GM18502 (cell line): Measurements from ENCODE around the gene IL36RN.
"Not testable (repeated sequence)": the region's sequence is repeated elsewhere in the genome, so short reads cannot be mapped to it uniquely, and the experiment has no call there.

Experiments
- ATAC-seq: cut with Tn5 transposase; IDR thresholded peaks from one replicate; pipeline ENCODE4 v1.9.1; 2021; ENCODE audit warnings: mild to moderate bottlenecking; ENCODE audit not compliant: unreplicated experiment, poor library complexity

Gene IL36RN

DNA sequence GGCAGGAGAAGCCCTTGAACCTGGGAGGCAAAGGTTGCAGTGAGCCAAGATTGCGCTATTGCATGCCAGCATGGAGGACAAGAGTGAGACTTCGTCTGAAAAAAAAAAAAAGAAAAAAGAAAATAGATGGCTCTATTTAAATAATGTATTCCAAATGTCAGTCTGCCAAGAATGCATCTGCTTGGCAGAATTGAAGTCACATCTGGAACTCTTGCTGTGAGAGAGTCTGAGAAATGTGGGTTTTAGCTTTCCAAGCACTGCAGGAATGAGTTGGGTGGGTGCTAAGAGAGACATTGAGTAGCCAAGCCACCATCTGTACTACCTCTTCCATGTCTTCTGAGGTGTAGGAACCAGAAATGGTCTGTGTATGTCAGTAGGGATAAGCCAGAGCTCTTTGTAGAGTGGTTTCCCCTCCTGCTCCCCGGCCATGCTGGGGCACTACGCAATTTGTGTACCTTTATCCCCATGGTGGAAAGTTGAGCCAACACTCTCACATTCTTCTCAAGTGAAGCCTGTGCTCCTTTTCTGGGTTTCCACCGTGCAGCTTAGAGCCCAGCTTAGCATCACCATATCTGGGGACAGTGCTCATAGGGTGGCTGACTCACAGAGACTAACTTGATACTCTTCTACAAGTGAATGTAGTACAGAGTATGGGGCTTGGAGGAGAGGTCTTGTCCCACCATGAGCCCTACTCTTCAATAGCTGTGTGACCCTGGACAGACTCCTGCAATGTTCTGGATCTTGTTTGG lies 34.0 kb downstream of the IL36RN start:
- ATAC-seq, result no peak

DNA sequence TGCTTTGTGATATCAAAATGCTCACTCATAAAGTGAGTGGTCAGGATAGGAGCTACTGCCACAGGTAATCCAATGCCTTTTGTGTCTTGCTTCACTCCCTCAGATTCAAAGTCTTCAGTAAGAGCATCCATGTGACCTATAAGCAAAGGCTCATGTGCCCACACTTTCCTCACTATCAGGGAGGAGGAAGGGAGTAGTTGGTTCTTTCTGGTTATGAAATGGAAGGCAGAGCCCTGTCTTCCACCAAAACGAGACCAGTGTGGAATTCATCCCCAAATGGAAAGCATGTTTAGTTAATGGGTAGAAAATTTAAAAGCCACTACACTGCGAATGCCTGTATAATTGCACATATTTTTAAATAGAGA lies 34.6 kb downstream of the IL36RN start:
- no peak for ATAC-seq

DNA sequence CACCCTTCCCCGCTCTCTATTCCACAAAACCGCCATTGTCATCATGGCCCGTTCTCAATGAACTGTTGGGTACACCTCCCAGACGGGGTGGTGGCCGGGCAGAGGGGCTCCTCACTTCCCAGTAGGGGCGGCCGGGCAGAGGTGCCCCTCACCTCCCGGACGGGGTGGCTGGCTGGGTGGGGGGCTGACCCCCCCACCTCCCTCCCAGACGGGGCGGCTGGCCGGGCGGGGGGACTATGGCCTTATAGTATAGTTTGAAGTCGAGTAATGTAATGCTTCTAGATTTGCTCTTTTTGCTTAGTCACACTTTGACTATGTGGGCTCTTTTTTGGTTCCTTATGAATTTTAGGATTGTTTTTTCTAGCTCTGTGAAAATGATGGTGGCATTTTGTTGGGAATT lies 37.3 kb downstream of the IL36RN start:
- ATAC-seq, result not testable (repeated sequence)

GRCh38 chr2:113096842-113097618 lies 38.0 kb downstream of the IL36RN start:
- ATAC-seq, result not testable (repeated sequence)

GRCh38 chr2:113098041-113098440 lies 39.0 kb downstream of the IL36RN start:
- ATAC-seq, result no peak

DNA sequence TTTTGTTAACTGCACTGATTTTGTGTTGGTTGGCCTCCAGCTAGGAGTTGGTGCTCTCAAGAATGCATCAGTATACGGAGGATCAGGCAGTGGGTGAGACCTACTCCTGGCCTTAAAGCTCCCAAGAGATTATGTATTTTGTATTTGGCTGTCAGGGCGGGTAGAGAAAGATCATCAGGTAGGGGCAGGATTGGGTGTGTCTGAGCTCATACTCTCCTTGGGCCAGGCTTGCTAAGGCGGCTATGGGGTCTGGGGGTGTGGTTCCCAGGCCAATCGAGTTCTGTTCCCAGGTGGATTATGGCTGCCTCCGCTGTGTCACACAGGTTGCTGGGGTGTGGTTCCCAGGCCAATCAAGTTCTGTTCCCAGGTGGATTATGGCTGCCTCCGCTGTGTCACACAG lies 39.5 kb downstream of the IL36RN start:
- ATAC-seq, result no peak

- no peak for ATAC-seq
Observed at GRCh38 chr2:113102133-113102532, 43.1 kb downstream of the IL36RN start.

DNA sequence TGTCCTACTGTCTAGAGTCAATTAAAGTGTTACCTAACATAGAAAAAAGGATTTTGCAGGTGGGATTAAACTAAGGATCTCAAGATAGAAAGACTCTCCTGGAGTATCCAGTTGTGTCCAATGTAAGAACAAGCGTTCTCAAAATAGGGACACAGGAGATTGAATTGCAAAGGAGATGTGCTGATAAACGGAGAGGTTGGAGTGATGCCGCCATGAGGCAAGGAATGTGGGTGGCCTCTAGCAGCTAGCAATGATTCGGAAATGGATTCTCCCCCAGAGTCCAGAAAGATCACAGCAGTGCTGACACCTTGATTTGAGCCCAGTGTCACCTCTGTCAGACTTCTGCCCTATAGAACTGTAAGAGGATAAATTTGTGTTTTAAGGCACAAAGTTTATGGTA lies 44.3 kb downstream of the IL36RN start:
- ATAC-seq, result no peak

GRCh38 chr2:113104054-113104611 lies 45.1 kb downstream of the IL36RN start:
- no peak for ATAC-seq

- no peak for ATAC-seq
Observed at GRCh38 chr2:113105047-113105785, 46.2 kb downstream of the IL36RN start.

- ATAC-seq, result no peak
Observed at GRCh38 chr2:113111121-113111520, 52.1 kb downstream of the IL36RN start.

GRCh38 chr2:113111823-113112287 lies 52.9 kb downstream of the IL36RN start:
- no peak for ATAC-seq

DNA sequence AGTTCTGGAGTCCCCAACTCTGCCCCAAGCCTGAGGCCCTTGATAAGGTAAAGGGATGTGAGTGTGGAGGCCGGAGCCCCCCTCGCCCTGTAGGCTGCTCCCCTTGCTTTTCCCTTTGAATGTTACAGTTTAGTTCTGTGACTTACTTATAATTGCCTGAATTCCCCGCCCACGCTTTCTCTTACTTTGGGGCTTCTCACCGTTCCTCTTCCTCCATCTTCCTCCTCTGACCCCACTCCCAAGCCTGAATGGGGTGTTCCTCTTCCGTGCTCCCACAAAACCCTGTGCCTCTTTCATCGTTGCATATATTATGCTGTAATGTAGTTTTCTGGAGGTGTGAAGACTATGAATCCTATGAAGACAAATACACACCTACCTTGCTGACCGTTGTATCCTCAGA lies 53.4 kb downstream of the IL36RN start:
- no peak for ATAC-seq

DNA sequence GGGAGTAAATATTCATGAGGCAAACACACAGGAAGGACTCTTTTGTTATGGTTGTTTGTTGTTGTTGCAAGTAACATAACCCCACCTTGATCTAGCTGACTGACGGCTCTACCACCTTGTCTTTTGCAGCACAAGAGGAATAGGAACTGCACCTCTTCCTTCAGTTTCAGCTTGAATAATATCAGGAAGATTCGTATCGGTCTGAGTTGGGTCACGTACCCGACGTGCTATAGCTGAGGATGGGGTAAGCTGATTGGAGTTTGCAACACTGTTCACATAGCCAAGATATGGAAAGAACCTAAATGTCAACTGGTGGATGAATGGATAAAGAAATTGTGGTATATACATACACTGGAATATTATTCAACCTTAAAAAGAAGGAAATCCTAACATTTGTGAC lies 53.9 kb downstream of the IL36RN start:
- no peak for ATAC-seq

DNA sequence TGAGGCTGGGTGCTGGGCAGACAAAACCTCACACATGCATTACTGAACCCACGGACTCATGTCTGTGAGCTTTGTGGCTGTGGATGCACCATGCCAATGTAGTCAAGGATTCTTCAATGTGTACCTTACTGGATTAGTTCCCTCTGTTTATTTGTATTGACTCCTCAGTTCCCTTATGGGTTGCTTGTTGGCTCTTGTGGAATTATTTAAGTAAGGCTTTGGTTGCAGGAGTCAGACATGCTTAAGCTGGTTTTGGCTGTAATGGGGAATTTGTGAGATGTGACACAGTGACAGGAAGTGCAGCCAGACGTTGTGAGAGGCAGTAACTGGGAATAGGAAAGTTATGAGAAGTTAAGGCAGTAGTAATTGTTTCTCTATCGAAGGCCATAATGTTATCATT lies 54.8 kb downstream of the IL36RN start:
- ATAC-seq, result no peak
